Ovary (tissue), 9 donors: ENCODE results near the gene ZDHHC6. TPM values are rescaled to one million over a fixed set of nuclear protein-coding genes. Genes with fewer than 3 reads are reported as not detected.

Experiments used
- DNase-seq, 5 donors: peaks; one replicate each; pipeline ENCODE4 v3.0.0-alpha.2; 2019 to 2020
- H3K27ac ChIP-seq, 2 donors: fragments of 200-600 bp; one replicate each; pipeline versions ENCODE4 v1.5.1 to v1.8.0; 2019 to 2022
- H3K27me3 ChIP-seq: fragments of 200-600 bp; one replicate; pipeline ENCODE4 v1.8.0; 2022
- H3K36me3 ChIP-seq: fragments of 200-600 bp; sonication (generic); one replicate; pipeline ENCODE4 v1.5.1; 2019
- H3K4me1 ChIP-seq: one replicate; pipeline ENCODE4 v1.8.1; 2013; ENCODE audit warnings: mild to moderate bottlenecking, moderate library complexity; ENCODE audit not compliant: insufficient read depth
- H3K4me3 ChIP-seq: fragments of 200-600 bp; sonication (generic); one replicate; pipeline ENCODE4 v1.5.1; 2017
- H3K9me3 ChIP-seq, 2 donors: fragments of 200-600 bp in 1 of 2; sonication (generic) in 1 of 2; one replicate each; pipeline versions ENCODE4 v1.5.1 to v1.8.1; 2013 to 2019; ENCODE audit warnings: mild to moderate bottlenecking in 1 of 2, moderate library complexity in 1 of 2
- EP300 ChIP-seq: sonication (generic); formaldehyde crosslinking; IDR thresholded peaks from one replicate; pipeline ENCODE4 v1.6.1; 2017; ENCODE audit warnings: antibody characterized with exemption
- POLR2A ChIP-seq: fragments of 450-650 bp; IDR thresholded peaks from one replicate; pipeline ENCODE4 v1.6.1; 2017; ENCODE audit warnings: antibody characterized with exemption, mild to moderate bottlenecking, moderate library complexity
- WGBS, 3 donors: extraction: QIAGEN DNeasy Blood & Tissue Kit in 1 of 3; methylation state at CpG; one replicate each; pipeline versions ENCODE4 v1.1.5 to v1.1.7; 2013 to 2017; 5-methylcytosine and 5-hydroxymethylcytosine counted together
- intact Hi-C, 4 donors: fragments of 100-400 bp; cut with DNase I; formaldehyde crosslinking; loops; one replicate each; pipeline versions ENCODE4 v1.11.0 to v1.15.1; 2022 to 2023
- polyA plus RNA-seq, 2 donors: library from polyadenylated mRNA; stranded (reverse); fragments of 200-250 nt in 1 of 2; fragments of 350-450 nt in 1 of 2; fragmentation: Illumina TruSeq in 1 of 2; extraction: RNeasy Lipid Tissue Mini Kit (QIAGEN cat#74804) in 1 of 2; gene quantifications; one replicate each; pipeline ENCODE4 v1.2.3, GENCODE V29; 2013 to 2014
- total RNA-seq, 7 donors: library from RNA; depleted of rRNA in 2 of 7; stranded (reverse); fragments of >200 nt in 2 of 7; fragmentation: NEBNext Ultra II Directional in 3 of 7; extraction: Animal tissue kit (Norgen Biotek cat#: 25700) in 3 of 7; gene quantifications; one replicate each; pipeline versions ENCODE4 v1.1.0 to v1.2.4, GENCODE V29; 2016 to 2023
- TF ChIP-seq, protein P1 (sequence below), 3 donors: fragments of 450-650 bp in 2 of 3; fragments of 200-600 bp in 1 of 3; IDR thresholded peaks; one replicate each; pipeline versions ENCODE4 v1.5.1 to v1.8.0; 2016 to 2022; ENCODE audit warnings: antibody characterized with exemption in 3 of 3, mild to moderate bottlenecking in 1 of 3
- donor health status: DM: no; HTN: no; CAD: no; lungs with moderate emphysema.
- donor health status: DM: no; HTN: no; CAD: no.
- donor health status: Bipolar disorder and iron deficiency.
- donor health status: DM: yes; HTN: yes; CAD: no.
- donor health status: DM: no; HTN: no; CAD: no.
- donor health status: DM: yes; HTN: yes; CAD: no.

Gene ZDHHC6
- total and polyA plus RNA-seq, 9 donors, result 14.8 to 44.7 (median 28.8) TPM

DNA sequence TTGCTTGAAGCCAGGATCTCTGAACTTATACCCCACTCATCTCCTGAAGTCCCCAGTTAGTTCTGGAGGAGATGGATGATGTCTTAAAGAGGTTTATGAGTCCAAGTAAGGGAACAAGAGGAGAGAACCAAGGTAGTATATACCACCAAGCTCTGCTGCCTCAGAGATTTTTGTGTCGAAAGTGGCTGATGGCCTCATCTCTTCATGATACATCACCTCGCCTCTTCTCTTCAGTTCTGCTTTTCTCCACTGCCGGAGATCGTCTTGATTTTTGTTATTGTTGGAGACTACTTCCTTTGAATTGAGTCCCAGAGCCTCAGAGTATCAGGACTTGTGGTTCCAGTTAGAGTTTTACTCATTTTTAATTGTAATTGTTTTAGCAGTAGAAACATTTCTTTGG, 2.2 kb upstream of the ZDHHC6 start:
- 77 to 82% (median 80%) methylated on average over 4 of the region's 4 CpGs for WGBS, 3 donors
- intact Hi-C loops, result loop anchor here in 1 of 4 donors (10.0 kb wide), 1 partner anchor 264 kb away; the partner anchor contains the start of gene GPAM

GRCh38 chr10:112447620-112447928, 860 bp upstream of the ZDHHC6 start:
- intact Hi-C loops, result loop anchor here in 1 of 4 donors (10.0 kb wide), 1 partner anchor 263 kb away; the partner anchor contains the start of gene GPAM
- DNase-seq, result no peak
- Histone ChIP-seq H3K36me3 (no peaks in the 10 kb centered on the region), H3K27ac (no peak overlapping the region), H3K4me3 (peak overlapping the region; percentile 84), H3K27me3 (no peaks in the 10 kb centered on the region), H3K4me1 (peaks cover 5% of the 10 kb centered on the region), H3K9me3 (no peaks in the 10 kb centered on the region)
- 3 to 4% (median 3%) methylated on average over 10 of the region's 10 CpGs for WGBS, 3 donors
- TF ChIP-seq POLR2A (no peak), EP300 (no peak)
- TF ChIP-seq, protein P1, sequence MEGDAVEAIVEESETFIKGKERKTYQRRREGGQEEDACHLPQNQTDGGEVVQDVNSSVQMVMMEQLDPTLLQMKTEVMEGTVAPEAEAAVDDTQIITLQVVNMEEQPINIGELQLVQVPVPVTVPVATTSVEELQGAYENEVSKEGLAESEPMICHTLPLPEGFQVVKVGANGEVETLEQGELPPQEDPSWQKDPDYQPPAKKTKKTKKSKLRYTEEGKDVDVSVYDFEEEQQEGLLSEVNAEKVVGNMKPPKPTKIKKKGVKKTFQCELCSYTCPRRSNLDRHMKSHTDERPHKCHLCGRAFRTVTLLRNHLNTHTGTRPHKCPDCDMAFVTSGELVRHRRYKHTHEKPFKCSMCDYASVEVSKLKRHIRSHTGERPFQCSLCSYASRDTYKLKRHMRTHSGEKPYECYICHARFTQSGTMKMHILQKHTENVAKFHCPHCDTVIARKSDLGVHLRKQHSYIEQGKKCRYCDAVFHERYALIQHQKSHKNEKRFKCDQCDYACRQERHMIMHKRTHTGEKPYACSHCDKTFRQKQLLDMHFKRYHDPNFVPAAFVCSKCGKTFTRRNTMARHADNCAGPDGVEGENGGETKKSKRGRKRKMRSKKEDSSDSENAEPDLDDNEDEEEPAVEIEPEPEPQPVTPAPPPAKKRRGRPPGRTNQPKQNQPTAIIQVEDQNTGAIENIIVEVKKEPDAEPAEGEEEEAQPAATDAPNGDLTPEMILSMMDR (IDR thresholded peaks at IDR 0.05), result no peak

More for the DNA sequence above, 2.2 kb upstream of the ZDHHC6 start:
- Histone ChIP-seq H3K9me3 (no peaks in the 10 kb centered on the region), H3K27me3 (no peaks in the 10 kb centered on the region), H3K27ac (no peak overlapping the region), H3K4me1 (peaks cover 5% of the 10 kb centered on the region), H3K36me3 (no peaks in the 10 kb centered on the region), H3K4me3 (no peak overlapping the region)
- DNase-seq, result no peak
- TF ChIP-seq, protein P1 (IDR thresholded peaks at IDR 0.05), result no peak

GRCh38 chr10:112446055-112446854, 459 bp downstream of the ZDHHC6 start:
- DNase-seq, result no peak
- intact Hi-C loops, result loop anchor here in 1 of 4 donors (10.0 kb wide), 1 partner anchor 261 kb away; the partner anchor contains the start of gene GPAM
- Histone ChIP-seq H3K4me1 (peaks cover 5% of the 10 kb centered on the region), H3K9me3 (no peaks in the 10 kb centered on the region), H3K4me3 (peak overlapping the region; percentile 84), H3K27ac (peak overlapping the region; percentile 53 to 82), H3K27me3 (no peaks in the 10 kb centered on the region), H3K36me3 (no peaks in the 10 kb centered on the region)
- WGBS, 3 donors, result 4 to 7% (median 5%) methylated on average over 20 of the region's 20 CpGs
- TF ChIP-seq, protein P1 (IDR thresholded peaks at IDR 0.05), result peak in 1 of 3 donors; percentile 8
- TF ChIP-seq EP300, result no peak
- TF ChIP-seq POLR2A, result no peak

- no peaks in the 10 kb centered on the region for H3K9me3 ChIP-seq
- intact Hi-C loops, result loop anchor here in 1 of 4 donors (10.0 kb wide), 1 partner anchor 257 kb away; the partner anchor contains the start of gene GPAM
- TF ChIP-seq POLR2A (no peak), EP300 (no peak)
- no peaks in the 10 kb centered on the region for H3K27me3 ChIP-seq
- WGBS, 3 donors, result 30 to 44% (median 42%) methylated on average over 3 of the region's 3 CpGs
- no peak for DNase-seq
- peaks cover 4% of the 10 kb centered on the region for H3K4me1 ChIP-seq
- no peak overlapping the region for H3K4me3 ChIP-seq
- H3K36me3 ChIP-seq, result no peaks in the 10 kb centered on the region
- no peak overlapping the region for H3K27ac ChIP-seq
These were observed 4.7 kb downstream of the ZDHHC6 start for GRCh38 chr10:112442063-112442462.

- WGBS, 3 donors, result 45 to 56% (median 47%) methylated on average over 1 of the region's 1 CpG
- no peaks in the 10 kb centered on the region for H3K27me3 ChIP-seq
- H3K4me3 ChIP-seq, result no peak overlapping the region
- H3K9me3 ChIP-seq, result no peaks in the 10 kb centered on the region
- peaks cover 4% of the 10 kb centered on the region for H3K4me1 ChIP-seq
- H3K36me3 ChIP-seq, result no peaks in the 10 kb centered on the region
- intact Hi-C loops, result loop anchor here in 1 of 4 donors (10.0 kb wide), 1 partner anchor 257 kb away; the partner anchor contains the start of gene GPAM
- no peak for DNase-seq
- TF ChIP-seq, protein P1 (IDR thresholded peaks at IDR 0.05), result no peak
- no peak for TF ChIP-seq EP300
- H3K27ac ChIP-seq, result no peak overlapping the region
These were observed 5.2 kb downstream of the ZDHHC6 start for GRCh38 chr10:112441520-112441919.
